HL-60 (cell line): Measurements from ENCODE around the gene FBXW5.

Source experiments
- DNase-seq, 2 experiments: peaks; one replicate each; pipeline ENCODE4 v3.0.0-alpha.2; 2010 to 2020; ENCODE audit warnings: low read depth in 1 of 2, low spot score in 1 of 2
- H3K27ac ChIP-seq: fragments of 250-450 bp; sonication (Bioruptor Pico); replicated peaks from 2 replicates; pipeline ENCODE4 v1.5.1; 2020; ENCODE audit warnings: mild to moderate bottlenecking, moderate library complexity
- H3K27me3 ChIP-seq: fragments of 250-450 bp; sonication (Bioruptor Pico); 2 replicates; pipeline ENCODE4 v1.5.1; 2021; ENCODE audit warnings: mild to moderate bottlenecking, moderate library complexity; ENCODE audit not compliant: insufficient read depth, poor library complexity, severe bottlenecking
- H3K4me3 ChIP-seq: replicated peaks from 2 replicates; pipeline ENCODE4 v1.5.1; 2011; ENCODE audit warnings: mild to moderate bottlenecking, control low read depth, low read length; ENCODE audit not compliant: insufficient read depth
- GABPA ChIP-seq: IDR thresholded peaks from 2 replicates; pipeline ENCODE4 v1.6.1; 2012; ENCODE audit warnings: low read depth
- POLR2AphosphoS5 ChIP-seq: IDR thresholded peaks from 2 replicates; pipeline ENCODE4 v1.6.1; 2012; ENCODE audit warnings: low read depth
- SPI1 ChIP-seq: IDR thresholded peaks from 2 replicates; pipeline ENCODE4 v1.6.1; 2012; ENCODE audit warnings: low read depth, mild to moderate bottlenecking, borderline replicate concordance
- TF ChIP-seq, protein P1 (sequence below): IDR thresholded peaks from one replicate; pipeline ENCODE4 v1.5.1; 2011; ENCODE audit warnings: low read length, control low read depth, inconsistent platforms; ENCODE audit not compliant: insufficient read depth
- TF ChIP-seq, protein P2 (sequence below): IDR thresholded peaks from 2 replicates; pipeline ENCODE4 v1.6.1; 2012; ENCODE audit warnings: low read depth; ENCODE audit not compliant: insufficient replicate concordance

Gene FBXW5

DNA sequence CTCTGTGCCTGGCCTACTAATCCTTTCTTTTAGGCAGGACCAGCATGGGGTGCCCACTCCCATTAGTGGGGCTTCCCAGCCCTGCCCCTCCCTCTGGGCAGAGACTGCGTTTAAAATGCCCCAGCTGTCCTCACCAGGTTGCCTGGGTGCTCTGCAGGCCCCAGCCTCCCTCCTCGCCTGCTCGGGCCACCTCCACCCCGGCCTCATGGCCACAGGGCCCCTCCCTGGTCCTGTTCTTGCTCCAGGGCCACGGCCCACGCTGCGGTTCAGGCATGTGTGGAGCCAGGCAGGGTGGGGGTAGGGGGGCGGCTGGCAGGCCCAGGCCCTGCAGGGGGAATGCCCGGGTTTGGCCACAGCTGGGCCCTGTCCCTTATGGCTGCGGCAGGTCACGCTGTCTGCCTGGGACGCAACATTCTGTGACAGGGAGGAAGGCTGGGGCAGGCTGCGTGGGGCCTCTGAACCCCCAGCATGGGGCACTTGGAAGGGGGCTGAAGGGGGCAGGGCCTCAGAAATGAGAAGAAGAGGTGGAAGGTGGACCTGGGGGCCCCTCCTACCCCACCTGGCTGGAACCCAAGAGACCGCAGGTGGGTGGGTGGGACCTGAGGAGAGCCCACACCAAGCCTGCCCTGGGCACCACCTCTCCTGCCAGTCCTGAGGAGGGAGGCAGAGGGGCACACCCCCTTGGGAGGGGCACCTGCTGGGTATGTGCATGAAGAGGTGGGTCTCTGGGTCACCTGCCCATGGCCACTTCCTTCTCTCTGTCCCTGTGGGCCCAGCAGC lies 7.2 kb upstream of the FBXW5 start, which contains the start of gene LCN12:
TSS of gene LCN12 (plus strand) at position 733 of the 780 bp plus-strand sequence. CDS start 55 bp downstream, outside the sequence.
- H3K27me3 ChIP-seq: no peaks in the 10 kb centered on the region
- TF ChIP-seq SPI1 (no peak), GABPA (no peak), POLR2AphosphoS5 (no peak)
- TF ChIP-seq, protein P1, sequence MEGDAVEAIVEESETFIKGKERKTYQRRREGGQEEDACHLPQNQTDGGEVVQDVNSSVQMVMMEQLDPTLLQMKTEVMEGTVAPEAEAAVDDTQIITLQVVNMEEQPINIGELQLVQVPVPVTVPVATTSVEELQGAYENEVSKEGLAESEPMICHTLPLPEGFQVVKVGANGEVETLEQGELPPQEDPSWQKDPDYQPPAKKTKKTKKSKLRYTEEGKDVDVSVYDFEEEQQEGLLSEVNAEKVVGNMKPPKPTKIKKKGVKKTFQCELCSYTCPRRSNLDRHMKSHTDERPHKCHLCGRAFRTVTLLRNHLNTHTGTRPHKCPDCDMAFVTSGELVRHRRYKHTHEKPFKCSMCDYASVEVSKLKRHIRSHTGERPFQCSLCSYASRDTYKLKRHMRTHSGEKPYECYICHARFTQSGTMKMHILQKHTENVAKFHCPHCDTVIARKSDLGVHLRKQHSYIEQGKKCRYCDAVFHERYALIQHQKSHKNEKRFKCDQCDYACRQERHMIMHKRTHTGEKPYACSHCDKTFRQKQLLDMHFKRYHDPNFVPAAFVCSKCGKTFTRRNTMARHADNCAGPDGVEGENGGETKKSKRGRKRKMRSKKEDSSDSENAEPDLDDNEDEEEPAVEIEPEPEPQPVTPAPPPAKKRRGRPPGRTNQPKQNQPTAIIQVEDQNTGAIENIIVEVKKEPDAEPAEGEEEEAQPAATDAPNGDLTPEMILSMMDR: no peak
- TF ChIP-seq, protein P2, sequence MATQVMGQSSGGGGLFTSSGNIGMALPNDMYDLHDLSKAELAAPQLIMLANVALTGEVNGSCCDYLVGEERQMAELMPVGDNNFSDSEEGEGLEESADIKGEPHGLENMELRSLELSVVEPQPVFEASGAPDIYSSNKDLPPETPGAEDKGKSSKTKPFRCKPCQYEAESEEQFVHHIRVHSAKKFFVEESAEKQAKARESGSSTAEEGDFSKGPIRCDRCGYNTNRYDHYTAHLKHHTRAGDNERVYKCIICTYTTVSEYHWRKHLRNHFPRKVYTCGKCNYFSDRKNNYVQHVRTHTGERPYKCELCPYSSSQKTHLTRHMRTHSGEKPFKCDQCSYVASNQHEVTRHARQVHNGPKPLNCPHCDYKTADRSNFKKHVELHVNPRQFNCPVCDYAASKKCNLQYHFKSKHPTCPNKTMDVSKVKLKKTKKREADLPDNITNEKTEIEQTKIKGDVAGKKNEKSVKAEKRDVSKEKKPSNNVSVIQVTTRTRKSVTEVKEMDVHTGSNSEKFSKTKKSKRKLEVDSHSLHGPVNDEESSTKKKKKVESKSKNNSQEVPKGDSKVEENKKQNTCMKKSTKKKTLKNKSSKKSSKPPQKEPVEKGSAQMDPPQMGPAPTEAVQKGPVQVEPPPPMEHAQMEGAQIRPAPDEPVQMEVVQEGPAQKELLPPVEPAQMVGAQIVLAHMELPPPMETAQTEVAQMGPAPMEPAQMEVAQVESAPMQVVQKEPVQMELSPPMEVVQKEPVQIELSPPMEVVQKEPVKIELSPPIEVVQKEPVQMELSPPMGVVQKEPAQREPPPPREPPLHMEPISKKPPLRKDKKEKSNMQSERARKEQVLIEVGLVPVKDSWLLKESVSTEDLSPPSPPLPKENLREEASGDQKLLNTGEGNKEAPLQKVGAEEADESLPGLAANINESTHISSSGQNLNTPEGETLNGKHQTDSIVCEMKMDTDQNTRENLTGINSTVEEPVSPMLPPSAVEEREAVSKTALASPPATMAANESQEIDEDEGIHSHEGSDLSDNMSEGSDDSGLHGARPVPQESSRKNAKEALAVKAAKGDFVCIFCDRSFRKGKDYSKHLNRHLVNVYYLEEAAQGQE: no peak
- no peak within 1 kb of the TSS for H3K4me3 ChIP-seq
- H3K27ac ChIP-seq: no peak within 1 kb of the TSS
- no peak for DNase-seq

DNA sequence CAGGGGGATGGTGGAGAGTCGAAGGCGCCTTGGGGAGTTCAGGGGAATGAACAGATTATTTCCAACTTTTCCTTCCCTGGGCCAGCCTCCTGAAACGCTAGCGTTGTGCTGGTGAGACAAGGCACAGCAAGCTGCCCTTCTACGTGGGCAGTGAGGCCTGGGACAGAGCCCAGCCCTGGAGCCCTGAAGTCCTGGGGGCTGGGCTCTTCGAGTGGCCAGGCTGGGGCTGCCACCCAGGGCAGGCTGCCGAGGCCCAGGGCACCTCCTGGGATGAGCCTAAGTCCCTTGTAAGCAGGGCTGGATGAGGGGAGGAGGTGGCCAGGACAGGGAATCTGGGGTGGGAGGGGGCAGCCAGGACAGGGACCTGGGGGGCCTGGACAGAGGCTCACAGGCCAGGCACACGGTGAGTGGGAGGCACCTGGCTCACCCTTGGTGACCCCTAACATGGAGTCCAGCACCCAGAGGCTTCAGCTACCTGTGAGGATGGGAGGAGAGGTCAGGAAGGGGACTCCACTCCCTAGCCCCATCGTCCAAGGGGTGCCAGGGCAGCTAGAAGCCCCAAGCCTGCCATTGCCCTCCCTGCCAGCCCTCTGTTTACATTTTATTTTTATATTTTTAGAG lies 6.2 kb upstream of the FBXW5 start:
- H3K27ac ChIP-seq: peak overlapping the region; percentile 77
- H3K4me3 ChIP-seq: peak overlapping the region; percentile 66
- no peaks in the 10 kb centered on the region for H3K27me3 ChIP-seq

More for the DNA sequence above, 6.2 kb upstream of the FBXW5 start:
- TF ChIP-seq, protein P2: no peak
- TF ChIP-seq, protein P1: no peak
- no peak for TF ChIP-seq POLR2AphosphoS5
- no peak for TF ChIP-seq SPI1
- TF ChIP-seq GABPA: no peak
- no peak for DNase-seq
